WTC11 (cell line): ENCODE results near the gene CCBE1. TPM values are rescaled to one million over a fixed set of nuclear protein-coding genes. Genes with fewer than 3 reads are reported as not detected.

ENCODE experiments used
- ATAC-seq: fragments of 200-7000 bp; cut with Tn5 transposase; 2 replicates; pipeline ENCODE4 v1.10.0; 2021; ENCODE audit warnings: mild to moderate bottlenecking, moderate library complexity
- CTCF ChIA-PET: fragments of 300-600 bp; sonication (Branson Sonifier 250); formaldehyde crosslinking; loops from one replicate; lab custom pipeline; 2021; ENCODE audit warnings: antibody characterized with exemption; lab: Charles Lee
- POLR2A ChIA-PET: fragments of 350-600 bp; sonication (Branson Sonifier 250); formaldehyde crosslinking; loops from one replicate; lab custom pipeline; 2021; ENCODE audit warnings: antibody characterized with exemption; lab: Charles Lee
- DNase-seq: peaks from one replicate; pipeline ENCODE4 v3.0.0; 2021; ENCODE audit warnings: low spot score
- H3K27ac Mint-ChIP-seq: 2 replicates; pipeline ENCODE4 v1.8.0; 2021; ENCODE audit warnings: mixed read lengths
- H3K27me3 Mint-ChIP-seq: 2 replicates; pipeline ENCODE4 v1.8.0; 2021; ENCODE audit warnings: low read depth, mild to moderate bottlenecking, moderate library complexity, mixed read lengths
- H3K36me3 Mint-ChIP-seq: 2 replicates; pipeline ENCODE4 v1.8.0; 2021; ENCODE audit warnings: mixed read lengths
- H3K4me1 Mint-ChIP-seq: 2 replicates; pipeline ENCODE4 v1.8.0; 2022; ENCODE audit warnings: mixed read lengths
- H3K4me3 Mint-ChIP-seq: 2 replicates; pipeline ENCODE4 v1.8.0; 2021; ENCODE audit warnings: mild to moderate bottlenecking, moderate library complexity, mixed read lengths
- H3K9me3 Mint-ChIP-seq: 2 replicates; pipeline ENCODE4 v1.8.0; 2021; ENCODE audit warnings: mixed read lengths
- ARID4B ChIP-seq: sonication (generic); formaldehyde crosslinking; IDR thresholded peaks from 2 replicates; pipeline ENCODE4 v1.8.0; 2023; ENCODE audit warnings: missing genetic modification reagents, mild to moderate bottlenecking, borderline replicate concordance
- CDX4 ChIP-seq: fragments of 250-450 bp; sonication (Bioruptor Pico); IDR thresholded peaks from 2 replicates; pipeline ENCODE4 v1.9.0; 2021; ENCODE audit warnings: moderate library complexity, mild to moderate bottlenecking, inconsistent platforms, borderline replicate concordance
- EMX1 ChIP-seq: fragments of 250-450 bp; sonication (Bioruptor Pico); IDR thresholded peaks from 2 replicates; pipeline ENCODE4 v1.8.0; 2021; ENCODE audit warnings: mild to moderate bottlenecking
- ETV6 ChIP-seq: sonication (generic); formaldehyde crosslinking; IDR thresholded peaks from 2 replicates; pipeline ENCODE4 v1.8.1; 2022; ENCODE audit warnings: mild to moderate bottlenecking, missing genetic modification reagents
- FOXK1 ChIP-seq: sonication (generic); formaldehyde crosslinking; IDR thresholded peaks from 2 replicates; pipeline ENCODE4 v1.8.0; 2022; ENCODE audit warnings: mild to moderate bottlenecking, moderate library complexity, missing genetic modification reagents
- FOXP1 ChIP-seq: sonication (generic); formaldehyde crosslinking; IDR thresholded peaks from 2 replicates; pipeline ENCODE4 v1.8.0; 2022; ENCODE audit warnings: missing genetic modification reagents, mild to moderate bottlenecking, moderate library complexity, borderline replicate concordance
- GABPB1 ChIP-seq: sonication (generic); formaldehyde crosslinking; IDR thresholded peaks from 2 replicates; pipeline ENCODE4 v1.8.1; 2023; ENCODE audit warnings: mild to moderate bottlenecking, missing genetic modification reagents
- GRHL2 ChIP-seq: fragments of 250-450 bp; sonication (Bioruptor Pico); IDR thresholded peaks from 2 replicates; pipeline ENCODE4 v1.8.0; 2022; ENCODE audit warnings: mild to moderate bottlenecking, moderate library complexity; ENCODE audit not compliant: insufficient replicate concordance, severe bottlenecking
- NFYB ChIP-seq: sonication (generic); formaldehyde crosslinking; conservative IDR thresholded peaks from 2 replicates; pipeline ENCODE4 v1.8.0; 2022; ENCODE audit warnings: low read depth, missing genetic modification reagents
- PREB ChIP-seq: sonication (generic); formaldehyde crosslinking; IDR thresholded peaks from 2 replicates; pipeline ENCODE4 v1.8.1; 2022; ENCODE audit warnings: mild to moderate bottlenecking, missing genetic modification reagents, moderate library complexity, borderline replicate concordance
- PRRX2 ChIP-seq: fragments of 250-450 bp; sonication (Bioruptor Pico); IDR thresholded peaks from 2 replicates; pipeline ENCODE4 v1.8.0; 2021; ENCODE audit warnings: mild to moderate bottlenecking
- TCF7 ChIP-seq: sonication (generic); formaldehyde crosslinking; IDR thresholded peaks from 2 replicates; pipeline ENCODE4 v1.8.0; 2022; ENCODE audit warnings: mild to moderate bottlenecking, low read depth, missing genetic modification reagents, moderate library complexity
- USF2 ChIP-seq: sonication (generic); formaldehyde crosslinking; IDR thresholded peaks from 2 replicates; pipeline ENCODE4 v1.8.1; 2023; ENCODE audit warnings: mild to moderate bottlenecking, missing genetic modification reagents, moderate library complexity
- ZNF263 ChIP-seq: sonication (generic); formaldehyde crosslinking; IDR thresholded peaks from 2 replicates; pipeline ENCODE4 v1.8.1; 2022; ENCODE audit warnings: low read depth, mild to moderate bottlenecking, moderate library complexity, missing genetic modification reagents
- ZNF317 ChIP-seq: sonication (generic); formaldehyde crosslinking; IDR thresholded peaks from 2 replicates; pipeline ENCODE4 v1.8.1; 2023; ENCODE audit warnings: low read depth, mild to moderate bottlenecking, moderate library complexity, missing genetic modification reagents, borderline replicate concordance
- ZNF512 ChIP-seq: sonication (generic); formaldehyde crosslinking; IDR thresholded peaks from 2 replicates; pipeline ENCODE4 v1.8.1; 2022; ENCODE audit warnings: missing genetic modification reagents, borderline replicate concordance
- ZNF671 ChIP-seq: fragments of 250-450 bp; sonication (Bioruptor Pico); IDR thresholded peaks from 2 replicates; pipeline ENCODE4 v1.8.0; 2021; ENCODE audit warnings: mild to moderate bottlenecking
- ZSCAN18 ChIP-seq: fragments of 250-450 bp; sonication (Bioruptor Pico); IDR thresholded peaks from 2 replicates; pipeline ENCODE4 v2.1.2; 2022; ENCODE audit warnings: mild to moderate bottlenecking, moderate library complexity
- total RNA-seq: library from RNA; stranded (reverse); gene quantifications from 3 replicates; pipeline ENCODE4 v1.2.3, GENCODE V29; 2021

CCBE1 gene
- total RNA-seq, 1 experiment from 2014 or later: 9.7 TPM

- no peak for TF ChIP-seq USF2 (CRISPR knock-in tag)
- no peak for TF ChIP-seq NFYB (CRISPR knock-in tag)
- no peak for TF ChIP-seq FOXP1 (CRISPR knock-in tag)
- no peak for TF ChIP-seq CDX4 (CRISPR knock-in tag)
- TF ChIP-seq ETV6 (CRISPR knock-in tag): no peak
- no peak for TF ChIP-seq GABPB1 (CRISPR knock-in tag)
- TF ChIP-seq ZNF317: no peak
- no peak for TF ChIP-seq PREB
- no peak for TF ChIP-seq TCF7 (CRISPR knock-in tag)
- no peak for TF ChIP-seq EMX1 (CRISPR knock-in tag)
- TF ChIP-seq GRHL2 (CRISPR knock-in tag): no peak
- no peak for TF ChIP-seq ZNF671 (CRISPR knock-in tag)
- Mint-ChIP-seq H3K4me1 (no peaks in the 10 kb centered on the region), H3K9me3 (peaks cover 10% of the 10 kb centered on the region), H3K27me3 (no peaks in the 10 kb centered on the region), H3K36me3 (peaks cover 5% of the 10 kb centered on the region), H3K4me3 (no peak overlapping the region), H3K27ac (no peak overlapping the region)
- ChIA-PET POLR2A (no interaction called here), CTCF (interaction anchor here (1.6 kb wide), 1 partner anchor 38 kb away, joined by 7 read pairs; the partner anchor contains the start of gene CCBE1)
- no peak for ATAC-seq
- DNase-seq: no peak
Measured at GRCh38 chr18:59735269-59735860, 38.1 kb upstream of the CCBE1 start.

- no peak for ATAC-seq
- Mint-ChIP-seq H3K27ac (no peak overlapping the region), H3K9me3 (peaks cover 2% of the 10 kb centered on the region), H3K4me1 (peaks cover 11% of the 10 kb centered on the region), H3K4me3 (no peak overlapping the region), H3K27me3 (no peaks in the 10 kb centered on the region), H3K36me3 (no peaks in the 10 kb centered on the region)
- no peak for TF ChIP-seq PRRX2 (CRISPR knock-in tag)
- TF ChIP-seq ZNF512: no peak
- TF ChIP-seq EMX1 (CRISPR knock-in tag): no peak
- TF ChIP-seq ZSCAN18: no peak
- CTCF ChIA-PET: interaction anchor here (2.7 kb wide), 1 partner anchor 36 kb away, joined by 8 read pairs; the partner anchor contains the start of gene CCBE1
- no peak for DNase-seq
- POLR2A ChIA-PET: no interaction called here
Measured at GRCh38 chr18:59733421-59733820, 36.2 kb upstream of the CCBE1 start.

- ChIA-PET CTCF (interaction anchor here (1.2 kb wide), 1 partner anchor 92 kb away, joined by 3 read pairs; no protein-coding TSS in a partner anchor), POLR2A (no interaction called here)
- ATAC-seq (no peak), DNase-seq (no peak)
- no peaks in the 10 kb centered on the region for H3K27me3 Mint-ChIP-seq
- no peak overlapping the region for H3K4me3 Mint-ChIP-seq
- H3K36me3 Mint-ChIP-seq: no peaks in the 10 kb centered on the region
- no peaks in the 10 kb centered on the region for H3K9me3 Mint-ChIP-seq
- H3K4me1 Mint-ChIP-seq: peaks cover 11% of the 10 kb centered on the region
- no peak overlapping the region for H3K27ac Mint-ChIP-seq
- TF ChIP-seq FOXK1 (CRISPR knock-in tag) (no peak), ARID4B (no peak), ZNF263 (CRISPR knock-in tag) (no peak)
Measured at GRCh38 chr18:59730896-59731295, 33.7 kb upstream of the CCBE1 start.
